D721Med (cell line): ENCODE data around the gene GNAQ.
A peak's percentile ranks its signal among the peaks of the same experiment; 100 is the strongest.
"Not testable (repeated sequence)": the region's sequence is repeated elsewhere in the genome, so short reads cannot be mapped to it uniquely, and the experiment has no call there.

Source experiments
- DNase-seq: peaks from one replicate; pipeline ENCODE4 v3.0.0; 2011; ENCODE audit warnings: low spot score; ENCODE audit not compliant: insufficient read length
- FAIRE-seq: peaks from 2 replicates; lab custom pipeline; 2011; peaks lifted over from hg19 to GRCh38; lab: Jason Lieb, UNC
- CTCF ChIP-seq: IDR thresholded peaks from 2 replicates; pipeline ENCODE4 v1.5.1; 2012; ENCODE audit warnings: mild to moderate bottlenecking, control low read depth; ENCODE audit not compliant: insufficient read depth; ENCODE audit errors: missing control alignments

GNAQ gene

DNA sequence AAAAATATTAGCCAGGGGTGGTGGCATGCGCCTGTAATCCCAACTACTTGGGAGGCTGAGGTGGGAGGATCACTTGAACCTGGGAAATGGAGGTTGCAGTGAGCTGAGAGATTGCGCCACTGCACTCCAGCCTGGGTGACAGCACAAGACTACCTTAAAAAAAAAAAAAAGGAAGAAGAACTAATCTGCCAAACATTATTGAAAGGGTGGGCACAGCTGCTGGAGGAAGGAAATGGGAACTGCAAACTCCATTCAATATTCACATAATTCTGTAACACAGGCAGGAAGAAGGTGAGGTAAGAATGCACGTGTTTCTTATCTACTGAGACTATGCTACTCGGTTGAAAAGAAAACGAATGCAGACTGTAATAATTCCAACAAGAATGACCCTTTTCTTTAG lies 262.4 kb downstream of the GNAQ start:
- FAIRE-seq, result no peak
- TF ChIP-seq CTCF, result no peak
- no peak for DNase-seq

DNA sequence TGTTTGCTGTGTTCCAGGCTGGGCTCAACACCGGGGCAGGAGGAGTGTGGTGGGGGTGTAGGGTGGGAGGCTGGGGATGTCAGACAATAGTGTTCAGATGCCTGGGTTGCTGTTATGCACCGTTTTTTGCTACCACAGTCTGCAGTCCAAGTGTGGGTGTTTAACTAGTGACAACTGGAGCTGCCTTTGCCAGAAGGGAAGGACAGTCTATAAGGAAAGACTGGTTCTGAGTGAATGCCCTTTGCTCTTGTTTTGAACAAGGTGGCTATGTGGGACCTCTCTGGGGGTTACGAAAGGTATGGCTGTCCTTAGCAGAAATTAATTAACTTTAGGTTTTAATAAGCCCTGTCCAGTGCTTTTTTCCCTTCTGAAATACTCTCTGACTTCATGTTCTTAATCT lies 265.0 kb downstream of the GNAQ start:
- FAIRE-seq (no peak), DNase-seq (no peak)

DNA sequence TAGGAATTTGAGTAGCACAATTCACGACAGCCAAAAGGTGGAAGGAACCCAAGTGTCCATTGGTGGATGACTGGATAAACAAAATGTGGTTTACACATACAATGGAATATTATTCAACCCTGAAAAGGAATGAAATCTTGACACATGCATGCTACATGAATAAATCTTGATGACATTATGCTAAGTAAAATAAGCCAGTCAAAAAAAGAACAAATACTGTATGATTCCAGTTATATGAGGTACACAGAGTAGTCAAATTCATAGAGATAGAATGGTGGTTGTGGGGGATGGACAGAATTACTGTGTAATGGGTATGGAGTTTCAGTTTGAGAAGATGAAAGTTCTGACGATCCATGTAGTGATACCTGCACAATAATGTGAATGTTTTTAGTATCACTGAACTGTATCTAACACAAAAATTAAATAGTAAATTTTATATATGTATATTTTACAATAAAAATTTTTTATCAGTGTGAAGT lies 265.8 kb downstream of the GNAQ start:
- FAIRE-seq (no peak), DNase-seq (no peak)
- TF ChIP-seq CTCF, result no peak

More for the DNA sequence above, 265.0 kb downstream of the GNAQ start:
- TF ChIP-seq CTCF, result no peak

DNA sequence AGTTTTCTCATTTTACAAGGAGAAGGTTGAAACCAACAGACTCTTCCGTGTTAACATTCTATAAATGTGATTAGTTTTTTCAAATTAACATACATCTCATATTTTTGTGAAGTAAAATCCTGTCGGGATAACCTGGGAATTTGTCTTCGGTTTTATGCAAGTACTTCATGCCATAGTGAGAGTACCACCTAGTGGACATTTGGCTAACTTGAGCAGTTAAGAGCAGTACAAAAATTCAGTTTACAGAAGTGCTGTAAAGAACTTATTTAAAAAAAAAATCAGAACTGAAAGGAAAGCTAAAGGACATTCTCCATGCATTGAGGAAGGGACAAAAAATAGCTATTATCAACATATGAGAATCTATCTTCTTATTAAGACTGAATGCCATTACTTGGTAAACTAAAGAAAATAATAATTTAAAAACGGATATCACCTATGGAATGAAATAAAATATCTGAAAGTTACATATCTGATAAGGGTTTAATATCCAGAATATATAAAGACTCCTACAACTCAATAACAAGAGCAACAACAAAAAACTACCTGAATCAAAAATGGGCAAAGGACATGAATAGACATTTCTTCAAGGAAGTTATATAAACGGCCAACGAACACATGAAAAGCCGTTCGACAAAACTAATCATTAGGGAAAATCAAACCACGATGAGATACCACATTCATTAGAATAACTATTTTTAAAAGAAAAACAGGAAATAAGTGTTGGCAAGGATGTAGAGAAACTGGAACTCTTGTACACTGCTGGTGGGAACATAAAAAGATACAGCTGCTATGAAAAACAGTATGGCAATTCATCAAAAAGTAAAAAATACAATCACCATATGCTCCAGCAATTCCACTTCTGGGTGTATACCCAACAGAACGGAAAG lies 266.5 kb downstream of the GNAQ start:
- peak; percentile 34 for TF ChIP-seq CTCF
- FAIRE-seq, result no peak
- no peak for DNase-seq

DNA sequence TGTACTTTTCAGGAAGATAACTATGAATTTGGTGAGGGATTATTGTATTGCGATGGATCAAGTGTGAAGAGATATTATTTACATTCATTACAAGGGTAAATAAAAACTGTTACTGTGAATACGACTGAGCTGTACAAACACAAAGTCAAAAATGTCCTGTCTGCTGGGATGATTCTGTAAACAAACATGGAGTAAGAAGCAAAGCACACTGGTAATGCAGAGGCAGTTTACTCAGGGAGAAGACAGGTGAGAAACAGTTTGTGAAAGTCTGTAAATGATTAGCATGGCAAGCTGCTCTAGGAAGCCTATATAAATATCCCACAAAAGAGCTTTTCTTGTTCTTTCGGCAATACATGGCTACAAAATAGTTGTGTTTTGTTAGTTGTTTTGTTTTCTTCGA lies 268.0 kb downstream of the GNAQ start:
- DNase-seq (no peak), FAIRE-seq (no peak)
- TF ChIP-seq CTCF, result no peak

DNA sequence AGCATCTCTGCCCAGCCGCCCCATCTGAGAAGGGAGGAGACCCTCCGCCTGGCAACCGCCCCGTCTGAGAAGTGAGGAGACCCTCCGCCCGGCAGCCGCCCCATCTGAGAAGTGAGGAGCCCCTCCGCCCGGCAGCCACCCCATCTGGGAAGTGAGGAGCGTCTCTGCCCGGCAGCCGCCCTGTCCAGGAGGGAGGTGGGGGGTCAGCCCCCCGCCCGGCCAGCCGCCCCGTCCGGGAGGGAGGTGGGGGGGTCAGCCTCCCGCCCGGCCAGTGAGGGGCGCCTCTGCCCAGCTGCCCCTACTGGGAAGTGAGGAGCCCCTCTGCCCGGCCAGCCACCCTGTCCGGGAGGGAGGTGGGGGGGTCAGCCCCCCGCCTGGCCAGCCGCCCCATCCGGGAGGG lies 270.7 kb downstream of the GNAQ start:
- not testable (repeated sequence) for DNase-seq, FAIRE-seq

- DNase-seq, result no peak
- no peak for TF ChIP-seq CTCF
- FAIRE-seq, result no peak
Measured at GRCh38 chr9:77759391-77759790, 272.2 kb downstream of the GNAQ start.

DNA sequence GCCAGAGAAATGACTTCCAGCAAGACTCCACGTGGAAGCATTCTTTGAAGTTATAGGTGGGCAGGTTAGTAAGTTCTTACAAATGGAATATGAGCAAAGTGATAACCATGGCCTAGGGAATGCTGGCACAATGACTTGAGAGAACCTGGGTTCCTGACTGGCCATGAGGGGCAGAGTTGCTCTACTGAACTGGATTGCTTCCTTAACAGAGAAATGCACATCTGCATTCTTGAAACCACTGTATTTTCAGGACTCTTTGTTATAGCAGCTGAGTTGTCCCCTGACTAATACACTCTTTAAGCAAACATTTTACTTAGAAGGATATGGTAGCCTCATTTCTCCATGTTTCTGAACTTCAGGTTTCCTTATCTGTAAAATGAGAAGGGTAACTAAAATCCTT lies 275.2 kb downstream of the GNAQ start:
- TF ChIP-seq CTCF, result peak; percentile 25
- DNase-seq, result no peak
- no peak for FAIRE-seq
